GM18499 (cell line): ENCODE data around the gene CHMP1B.
A peak's percentile ranks its signal among the peaks of the same experiment; 100 is the strongest.

ENCODE experiments used
- ATAC-seq: cut with Tn5 transposase; IDR thresholded peaks from one replicate; pipeline ENCODE4 v1.9.1; 2021; ENCODE audit warnings: moderate number of reproducible peaks; ENCODE audit not compliant: insufficient read depth, unreplicated experiment

Gene CHMP1B, protein sequence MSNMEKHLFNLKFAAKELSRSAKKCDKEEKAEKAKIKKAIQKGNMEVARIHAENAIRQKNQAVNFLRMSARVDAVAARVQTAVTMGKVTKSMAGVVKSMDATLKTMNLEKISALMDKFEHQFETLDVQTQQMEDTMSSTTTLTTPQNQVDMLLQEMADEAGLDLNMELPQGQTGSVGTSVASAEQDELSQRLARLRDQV

GRCh38 chr18:11851146-11851805 is at the start of gene CHMP1B:
CHMP1B (plus strand) TSS chr18:11851413; CDS start chr18:11851512, 99 bp downstream.
- ATAC-seq, result peak; percentile 65

GRCh38 chr18:11801573-11801972 is 49.6 kb upstream of the CHMP1B start:
- ATAC-seq, result no peak

DNA sequence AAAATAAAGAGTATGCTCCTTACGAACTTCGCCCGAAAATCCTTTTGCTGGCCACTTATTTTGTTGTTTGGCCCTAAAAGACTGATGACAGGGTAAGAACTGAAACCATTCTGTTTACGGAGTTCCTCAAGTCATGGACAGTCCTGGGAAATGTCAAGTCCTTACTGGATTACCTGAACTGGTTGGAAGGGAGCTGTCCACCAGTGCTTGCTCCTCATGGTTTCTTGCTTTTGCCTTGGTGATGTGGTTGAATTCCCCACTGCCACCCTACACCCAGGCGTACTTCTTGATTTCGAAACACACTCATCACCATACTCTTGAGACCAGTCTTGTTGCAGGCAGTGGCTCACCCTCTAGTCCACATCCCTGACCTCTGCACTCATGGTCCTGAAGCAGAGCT is 49.1 kb upstream of the CHMP1B start:
- no peak for ATAC-seq

DNA sequence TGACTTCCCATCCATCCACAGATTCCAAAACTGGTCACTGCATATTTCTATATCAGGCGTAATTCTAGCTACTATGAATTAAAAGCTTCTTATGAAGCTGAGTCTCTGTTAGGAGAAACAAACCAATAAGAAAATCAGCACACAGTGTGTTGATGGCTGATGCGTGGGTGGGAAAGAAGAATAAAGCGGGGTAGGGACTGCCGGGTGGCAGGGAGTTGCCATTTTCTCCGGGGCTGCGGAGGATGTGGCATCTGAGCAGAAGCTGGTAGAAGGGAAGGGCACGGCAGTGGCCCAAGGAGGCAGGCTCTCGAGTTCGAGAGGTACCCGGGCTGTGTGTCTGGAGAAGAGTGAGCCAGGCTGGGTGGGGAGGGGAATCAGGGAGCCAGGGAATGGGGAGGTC is 48.6 kb upstream of the CHMP1B start:
- no peak for ATAC-seq

GRCh38 chr18:11807233-11807632 is 44.0 kb upstream of the CHMP1B start:
- ATAC-seq, result no peak

GRCh38 chr18:11808001-11808855 is 43.0 kb upstream of the CHMP1B start:
- no peak for ATAC-seq

- no peak for ATAC-seq
Measured at GRCh38 chr18:11809895-11810294, 41.3 kb upstream of the CHMP1B start.

DNA sequence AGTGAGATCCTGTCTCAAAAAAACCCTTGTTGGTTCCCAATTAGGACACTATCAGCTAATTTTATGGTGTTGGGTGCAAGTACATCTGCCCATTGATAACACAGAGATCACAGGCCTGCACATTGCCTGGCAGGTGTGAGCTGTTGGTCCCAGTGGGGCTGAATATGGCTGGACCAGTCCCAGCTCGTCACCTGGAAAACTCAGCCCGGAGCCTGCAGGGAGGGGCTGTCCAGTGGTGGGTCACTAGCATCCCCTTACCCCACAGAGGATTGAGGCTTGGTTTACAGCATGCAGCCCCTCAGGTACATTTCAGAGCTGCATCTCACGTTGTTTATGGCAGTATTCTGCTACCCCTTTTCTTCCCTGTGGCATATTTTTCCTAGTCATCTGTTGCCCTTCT is 40.8 kb upstream of the CHMP1B start:
- ATAC-seq, result no peak

DNA sequence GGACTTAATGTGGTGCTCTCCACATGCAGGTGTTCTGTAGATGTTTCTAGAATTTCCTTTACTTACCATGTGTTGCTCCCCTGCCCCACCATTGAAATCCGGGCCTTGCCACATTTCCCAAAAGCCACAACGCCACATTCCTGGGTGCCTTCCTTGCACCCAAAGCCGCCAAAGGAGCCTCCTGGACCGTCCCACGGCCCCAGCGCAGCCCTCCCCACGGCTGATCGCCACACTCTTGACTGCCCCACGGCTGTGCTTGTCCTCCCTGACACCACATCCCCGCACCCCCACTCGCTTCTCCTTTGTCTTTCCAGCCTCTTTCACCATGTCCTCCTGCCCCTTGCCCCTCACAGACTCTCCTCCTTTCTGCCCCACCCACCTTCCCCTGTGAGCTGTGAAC is 40.2 kb upstream of the CHMP1B start:
- no peak for ATAC-seq

- no peak for ATAC-seq
Measured at GRCh38 chr18:11817229-11817628, 34.0 kb upstream of the CHMP1B start.

DNA sequence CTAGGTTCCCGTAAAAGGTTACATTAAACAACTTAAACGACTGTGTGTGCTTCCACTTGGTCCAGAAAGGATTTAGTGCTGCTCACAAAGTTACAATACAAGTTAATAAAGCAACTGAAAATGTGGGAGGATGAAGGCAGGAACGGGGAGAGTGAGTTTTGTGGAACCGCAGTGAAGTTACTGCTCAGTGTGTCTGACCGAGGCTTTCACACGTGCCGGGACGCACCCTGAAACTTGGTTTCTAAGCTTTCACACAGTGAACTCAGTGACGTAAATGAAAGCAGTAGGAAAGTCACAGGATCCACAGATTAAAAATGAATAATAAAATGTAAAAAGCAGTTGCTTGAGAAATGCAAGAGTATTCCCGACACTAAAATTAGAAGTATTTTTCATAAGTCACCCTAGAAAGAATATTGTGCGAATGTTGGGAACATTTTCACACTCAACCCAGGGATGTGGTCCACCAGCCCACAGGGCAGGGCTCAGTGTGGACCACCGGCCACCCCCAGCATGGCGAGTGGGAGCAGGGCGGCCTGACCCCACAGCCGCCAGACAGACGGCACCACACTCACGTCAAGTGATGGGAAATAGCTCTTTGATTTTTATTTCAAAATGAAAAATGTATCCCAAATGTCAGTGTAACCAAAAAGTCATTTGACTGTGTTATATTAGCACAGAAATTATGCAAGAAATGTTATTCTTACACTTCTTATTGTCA is 32.6 kb upstream of the CHMP1B start:
- no peak for ATAC-seq

DNA sequence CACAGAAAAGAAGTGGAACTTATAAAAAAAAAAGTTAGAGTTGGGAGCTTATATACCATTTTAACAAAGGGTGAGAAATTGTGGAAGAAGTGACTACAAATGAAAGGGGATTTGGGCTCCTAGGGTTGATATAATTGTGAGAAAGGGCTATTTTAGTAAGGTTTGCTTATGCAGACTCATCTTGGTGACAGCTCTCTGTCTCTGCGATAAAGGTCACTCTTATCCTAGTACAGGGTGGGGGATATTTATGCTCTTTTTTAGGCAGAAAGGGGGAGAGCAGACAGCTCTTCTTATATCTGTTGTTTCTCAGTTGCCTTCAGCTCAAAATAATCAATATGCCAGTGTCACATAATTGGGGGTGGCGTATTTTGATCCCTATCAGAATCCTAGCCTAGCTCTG is 31.3 kb upstream of the CHMP1B start:
- no peak for ATAC-seq

- ATAC-seq, result no peak
Measured at GRCh38 chr18:11820697-11821096, 30.5 kb upstream of the CHMP1B start.

DNA sequence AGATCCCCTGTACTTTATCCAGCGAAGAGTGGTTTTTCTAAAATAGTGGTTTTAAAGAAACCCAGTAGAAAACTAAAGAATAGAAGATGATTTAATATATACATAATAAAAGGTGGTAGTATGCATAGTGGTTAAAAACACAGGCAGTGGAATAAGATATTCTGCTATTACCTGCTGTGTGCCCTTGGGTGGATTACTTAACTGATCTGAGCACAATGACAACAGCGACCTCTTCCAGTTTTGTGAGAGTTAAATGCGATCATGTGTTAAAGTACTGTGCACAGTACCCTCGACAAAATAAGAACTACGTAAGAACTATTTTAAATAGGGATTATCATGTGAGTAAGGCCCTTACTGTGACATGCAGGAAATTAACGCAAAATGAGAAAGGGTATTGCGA is 30.0 kb upstream of the CHMP1B start:
- ATAC-seq, result no peak

DNA sequence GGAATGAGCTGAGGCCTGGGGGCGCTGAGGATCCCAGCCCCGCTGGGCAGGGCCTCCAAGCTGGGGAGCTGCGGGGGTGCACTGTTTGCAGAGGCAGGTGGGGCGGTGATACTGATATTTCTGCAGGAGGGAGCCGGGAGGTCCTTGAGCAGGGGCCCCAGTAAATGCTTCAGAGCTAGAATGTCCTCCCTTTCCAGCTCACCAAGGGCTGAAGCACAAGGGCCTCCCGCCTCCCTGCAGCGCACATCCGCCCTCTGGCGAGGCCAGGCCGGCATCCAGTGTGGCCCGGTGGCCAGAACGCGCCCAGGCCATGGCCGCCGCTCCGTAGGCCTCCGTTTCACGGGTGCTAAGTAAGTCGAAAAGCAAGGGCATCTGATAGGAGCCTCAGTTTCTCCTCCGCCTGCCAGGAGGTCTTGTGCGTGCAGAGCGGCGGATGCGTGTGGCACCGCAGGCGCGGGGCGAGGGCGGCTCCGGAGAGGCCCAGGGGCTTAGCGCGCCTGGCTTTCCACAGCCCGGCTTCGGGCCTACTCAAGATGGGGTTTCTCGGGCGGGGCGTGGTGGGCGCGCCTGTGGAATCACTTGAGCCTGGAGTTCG is 29.5 kb upstream of the CHMP1B start:
- no peak for ATAC-seq

GRCh38 chr18:11823545-11823944 is 27.7 kb upstream of the CHMP1B start:
- ATAC-seq, result no peak

- no peak for ATAC-seq
Measured at GRCh38 chr18:11826836-11827235, 24.4 kb upstream of the CHMP1B start.

DNA sequence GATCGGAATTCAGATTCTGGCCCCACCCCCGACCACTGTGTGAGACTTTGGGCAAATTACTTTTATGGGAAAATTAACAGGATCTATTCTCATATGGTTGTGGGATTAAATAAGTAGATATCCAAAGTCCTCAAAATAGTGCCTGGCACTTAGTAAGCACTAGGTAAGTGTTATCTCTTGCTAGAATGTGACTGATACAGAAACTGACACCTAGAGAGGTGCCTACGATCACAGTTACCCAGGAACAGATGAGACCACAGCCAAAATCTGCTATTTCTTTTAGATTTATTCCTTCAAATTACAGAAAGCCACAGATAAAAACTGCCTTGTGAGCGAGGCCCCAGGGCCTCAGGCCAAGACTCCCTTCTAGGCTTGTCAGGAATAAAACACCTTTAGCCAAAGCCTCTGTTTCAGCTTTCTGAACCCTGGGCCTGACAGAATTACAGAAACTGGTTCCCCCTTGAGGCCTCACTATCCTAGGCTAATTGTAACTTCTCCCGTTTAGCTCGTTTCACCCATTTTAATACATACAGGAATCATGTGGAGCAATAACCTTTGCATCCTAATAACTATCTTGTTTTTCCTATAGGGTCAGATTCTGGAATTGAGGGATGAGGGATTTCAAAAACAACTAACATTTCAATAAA is 22.3 kb upstream of the CHMP1B start:
- ATAC-seq, result no peak

DNA sequence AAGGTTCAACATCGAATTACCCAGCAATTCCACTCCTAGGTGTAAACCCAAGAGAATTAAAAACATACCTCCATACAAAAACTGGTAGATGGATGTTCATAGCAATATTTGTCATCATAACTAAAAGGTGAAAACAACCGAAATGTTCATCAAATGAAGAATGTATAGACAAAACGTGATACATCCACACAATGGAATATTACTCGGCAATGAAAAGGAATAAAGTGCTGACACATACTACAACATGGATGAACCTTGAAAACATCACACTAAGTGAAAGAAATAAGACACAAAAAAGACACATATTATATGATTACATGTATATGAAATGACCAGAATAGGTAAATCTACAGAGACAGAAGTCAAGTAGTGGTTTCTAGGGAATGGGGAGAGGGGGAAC is 20.6 kb upstream of the CHMP1B start:
- no peak for ATAC-seq

- ATAC-seq, result no peak
Measured at GRCh38 chr18:11831921-11832320, 19.3 kb upstream of the CHMP1B start.
